ENCODE measurements around the gene ADARB1.

- TF ChIP-seq CTCF (conservative IDR thresholded peaks at IDR 0.05) (no peak), EZH2 (IDR thresholded peaks at IDR 0.05; ENCODE audit: low read depth) (no peak)
Observed at GRCh38 chr21:45182958-45183357, 108.6 kb downstream of the ADARB1 start.
